Measurements from ENCODE around the gene LIPG.
A peak's percentile ranks its signal among the peaks of the same experiment; 100 is the strongest.

Gene LIPG

GRCh38 chr18:49610022-49610445, 48.2 kb downstream of the LIPG start (continued):
- TF ChIP-seq, protein P1, sequence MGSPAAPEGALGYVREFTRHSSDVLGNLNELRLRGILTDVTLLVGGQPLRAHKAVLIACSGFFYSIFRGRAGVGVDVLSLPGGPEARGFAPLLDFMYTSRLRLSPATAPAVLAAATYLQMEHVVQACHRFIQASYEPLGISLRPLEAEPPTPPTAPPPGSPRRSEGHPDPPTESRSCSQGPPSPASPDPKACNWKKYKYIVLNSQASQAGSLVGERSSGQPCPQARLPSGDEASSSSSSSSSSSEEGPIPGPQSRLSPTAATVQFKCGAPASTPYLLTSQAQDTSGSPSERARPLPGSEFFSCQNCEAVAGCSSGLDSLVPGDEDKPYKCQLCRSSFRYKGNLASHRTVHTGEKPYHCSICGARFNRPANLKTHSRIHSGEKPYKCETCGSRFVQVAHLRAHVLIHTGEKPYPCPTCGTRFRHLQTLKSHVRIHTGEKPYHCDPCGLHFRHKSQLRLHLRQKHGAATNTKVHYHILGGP (tag by site-specific recombination; IDR thresholded peaks at IDR 0.05): 0 out of 2 replicates have a peak, but pooled peaks have one; percentile 14
- TF ChIP-seq, protein P2, sequence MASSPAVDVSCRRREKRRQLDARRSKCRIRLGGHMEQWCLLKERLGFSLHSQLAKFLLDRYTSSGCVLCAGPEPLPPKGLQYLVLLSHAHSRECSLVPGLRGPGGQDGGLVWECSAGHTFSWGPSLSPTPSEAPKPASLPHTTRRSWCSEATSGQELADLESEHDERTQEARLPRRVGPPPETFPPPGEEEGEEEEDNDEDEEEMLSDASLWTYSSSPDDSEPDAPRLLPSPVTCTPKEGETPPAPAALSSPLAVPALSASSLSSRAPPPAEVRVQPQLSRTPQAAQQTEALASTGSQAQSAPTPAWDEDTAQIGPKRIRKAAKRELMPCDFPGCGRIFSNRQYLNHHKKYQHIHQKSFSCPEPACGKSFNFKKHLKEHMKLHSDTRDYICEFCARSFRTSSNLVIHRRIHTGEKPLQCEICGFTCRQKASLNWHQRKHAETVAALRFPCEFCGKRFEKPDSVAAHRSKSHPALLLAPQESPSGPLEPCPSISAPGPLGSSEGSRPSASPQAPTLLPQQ (tag by site-specific recombination; IDR thresholded peaks at IDR 0.05): peak; percentile 10; the same call in 1 of the 2 replicates

- no peak overlapping the region for H3K4me3 ChIP-seq (ENCODE audit: low read depth, low read length)
- TF ChIP-seq ZIC2 (tag by site-specific recombination; IDR thresholded peaks at IDR 0.05) (no peak), ZBTB8A (tag by site-specific recombination; IDR thresholded peaks at IDR 0.05) (no peak), ZNF549 (tag by site-specific recombination; IDR thresholded peaks at IDR 0.05) (no peak), GLI4 (tag by site-specific recombination; IDR thresholded peaks at IDR 0.05) (no peak), ZNF148 (tag by site-specific recombination; IDR thresholded peaks at IDR 0.05; ENCODE audit: borderline replicate concordance) (no peak), ZNF660 (tag by site-specific recombination; IDR thresholded peaks at IDR 0.05) (no peak), KLF17 (tag by site-specific recombination; IDR thresholded peaks at IDR 0.05) (no peak), ZNF596 (tag by site-specific recombination; IDR thresholded peaks at IDR 0.05) (no peak), SETDB1 (IDR thresholded peaks at IDR 0.05; ENCODE audit: insufficient read length, low read length) (no peak), ZNF670 (tag by site-specific recombination; IDR thresholded peaks at IDR 0.05; ENCODE audit: low read depth) (no peak)
- CTCF ChIA-PET: interaction anchor here (1.2 kb wide), 1 partner anchor 52 kb away, joined by 3 read pairs; no protein-coding TSS in a partner anchor
- H3K27ac ChIP-seq (ENCODE audit: extremely low read depth, low read depth, low read length): no peak overlapping the region
- POLR2A ChIA-PET: no interaction called here
- no peaks in the 10 kb centered on the region for H3K36me3 ChIP-seq (ENCODE audit: control insufficient read depth in 2 of 2, insufficient read depth in 1 of 2, low read length in 2 of 2)
- peaks cover 18% of the 10 kb centered on the region for H3K4me1 ChIP-seq (ENCODE audit: control insufficient read depth, insufficient read depth, low read length)
- no peaks in the 10 kb centered on the region for H3K9me3 ChIP-seq (ENCODE audit: control insufficient read depth, insufficient read depth, low read depth, low read length)
These were observed 49.5 kb downstream of the LIPG start for GRCh38 chr18:49611316-49611715.

- H3K4me3 ChIP-seq (ENCODE audit: low read depth, low read length): no peak overlapping the region
- POLR2A ChIA-PET: no interaction called here
- peaks cover 18% of the 10 kb centered on the region for H3K4me1 ChIP-seq (ENCODE audit: control insufficient read depth, insufficient read depth, low read length)
- no peaks in the 10 kb centered on the region for H3K9me3 ChIP-seq (ENCODE audit: control insufficient read depth, insufficient read depth, low read depth, low read length)
- CTCF ChIA-PET: interaction anchor here (0.6 to 2.6 kb wide), 6 partner anchors 7 to 117 kb away, joined by 3 to 12 read pairs (median 4); no protein-coding TSS in a partner anchor
- TF ChIP-seq ZNF600 (tag by site-specific recombination; IDR thresholded peaks at IDR 0.05) (peak; percentile 19; the same call in 1 of the 2 replicates), RBAK (tag by site-specific recombination; IDR thresholded peaks at IDR 0.05) (no peak)
- no peaks in the 10 kb centered on the region for H3K36me3 ChIP-seq (ENCODE audit: control insufficient read depth in 2 of 2, insufficient read depth in 1 of 2, low read length in 2 of 2)
- H3K27ac ChIP-seq (ENCODE audit: extremely low read depth, low read depth, low read length): no peak overlapping the region
These were observed 50.7 kb downstream of the LIPG start for GRCh38 chr18:49612515-49613033.
